ENCODE data around the gene AFF1. TPM values are rescaled to one million over a fixed set of nuclear protein-coding genes. Genes with fewer than 3 reads are reported as not detected.
A peak's percentile ranks its signal among the peaks of the same experiment; 100 is the strongest.

Gene AFF1
- total RNA-seq, 3 donors from 2014 or later: 67.2 to 80.5 (median 70.5) TPM

- Histone ChIP-seq H3K36me3 (no peaks in the 10 kb centered on the region), H3K4me1 (peaks cover 4 to 10% of the 10 kb centered on the region in 2 donors), H3K9me3 (no peaks in the 10 kb centered on the region), H3K27ac (peak overlapping the region; percentile 29 to 78), H3K27me3 (no peaks in the 10 kb centered on the region), H3K4me3 (no peak overlapping the region)
- no peak for TF ChIP-seq POLR2A (IDR thresholded peaks at IDR 0.05)
- peak in 2 of 3 donors; percentile 56 to 58 for TF ChIP-seq POLR2AphosphoS5 (IDR thresholded peaks at IDR 0.05)
- TF ChIP-seq CTCF (IDR thresholded peaks at IDR 0.05): no peak
- no peak for DNase-seq (ENCODE audit: low spot score in 2 of 2)
- intact Hi-C loops (cut with DNase I; ENCODE audit: low total_unique reads): no loop called here
Measured at GRCh38 chr4:87108142-87108546, 173.3 kb downstream of the AFF1 start.

GRCh38 chr4:87109121-87109520, 174.3 kb downstream of the AFF1 start:
- Histone ChIP-seq H3K27ac (peak overlapping the region; percentile 29 to 69), H3K4me3 (no peak overlapping the region), H3K36me3 (no peaks in the 10 kb centered on the region), H3K27me3 (no peaks in the 10 kb centered on the region), H3K9me3 (no peaks in the 10 kb centered on the region), H3K4me1 (peaks cover under 1 to 1% of the 10 kb centered on the region in 2 donors)
- TF ChIP-seq CTCF (IDR thresholded peaks at IDR 0.05) (no peak), POLR2AphosphoS5 (IDR thresholded peaks at IDR 0.05) (no peak), POLR2A (IDR thresholded peaks at IDR 0.05) (no peak)
- intact Hi-C loops (cut with DNase I; ENCODE audit: low total_unique reads): no loop called here
- DNase-seq (ENCODE audit: low spot score in 2 of 2): no peak

GRCh38 chr4:87109945-87110344, 175.1 kb downstream of the AFF1 start:
- Histone ChIP-seq H3K4me1 (no peaks in the 10 kb centered on the region), H3K27ac (no peak overlapping the region), H3K36me3 (peaks cover 6% of the 10 kb centered on the region)

GRCh38 chr4:87112063-87112462, 177.3 kb downstream of the AFF1 start:
- Histone ChIP-seq H3K4me3 (no peak overlapping the region), H3K9me3 (no peaks in the 10 kb centered on the region), H3K27ac (no peak overlapping the region), H3K4me1 (no peaks in the 10 kb centered on the region), H3K36me3 (peaks cover 17% of the 10 kb centered on the region), H3K27me3 (no peaks in the 10 kb centered on the region)
- TF ChIP-seq POLR2AphosphoS5 (IDR thresholded peaks at IDR 0.05) (no peak), POLR2A (IDR thresholded peaks at IDR 0.05) (no peak), CTCF (IDR thresholded peaks at IDR 0.05) (no peak)
- DNase-seq (ENCODE audit: low spot score in 2 of 2): no peak
- intact Hi-C loops (cut with DNase I; ENCODE audit: low total_unique reads): no loop called here

More at GRCh38 chr4:87109945-87110344, 175.1 kb downstream of the AFF1 start:
- no peak for DNase-seq (ENCODE audit: low spot score in 2 of 2)
- Histone ChIP-seq H3K27me3 (no peaks in the 10 kb centered on the region), H3K9me3 (no peaks in the 10 kb centered on the region), H3K4me3 (no peak overlapping the region)
- TF ChIP-seq POLR2A (IDR thresholded peaks at IDR 0.05): no peak
- intact Hi-C loops (cut with DNase I; ENCODE audit: low total_unique reads): no loop called here

GRCh38 chr4:87114245-87115062, 179.6 kb downstream of the AFF1 start:
- intact Hi-C loops (cut with DNase I; ENCODE audit: low total_unique reads): no loop called here
- no peak for DNase-seq (ENCODE audit: low spot score in 2 of 2)
- Histone ChIP-seq H3K27ac (no peak overlapping the region), H3K9me3 (no peaks in the 10 kb centered on the region), H3K27me3 (no peaks in the 10 kb centered on the region), H3K36me3 (peaks cover 17% of the 10 kb centered on the region), H3K4me1 (no peaks in the 10 kb centered on the region), H3K4me3 (no peak overlapping the region)
- TF ChIP-seq CTCF (IDR thresholded peaks at IDR 0.05) (no peak), POLR2AphosphoS5 (IDR thresholded peaks at IDR 0.05) (no peak), POLR2A (IDR thresholded peaks at IDR 0.05) (no peak)
